Measurements from ENCODE around the gene LHX4. TPM values are rescaled to one million over a fixed set of nuclear protein-coding genes. Genes with fewer than 3 reads are reported as not detected.

Gene LHX4
- total RNA-seq, 1 donor from 2014 or later = not detected

- intact Hi-C loops (cut with micrococcal nuclease) = no loop called here
Observed at GRCh38 chr1:180290265-180291001, 60.4 kb downstream of the LHX4 start.

GRCh38 chr1:180291004-180291403 is 60.9 kb downstream of the LHX4 start:
- intact Hi-C loops (cut with micrococcal nuclease) = no loop called here

- intact Hi-C loops (cut with micrococcal nuclease) = no loop called here
Observed at GRCh38 chr1:180294711-180295110, 64.6 kb downstream of the LHX4 start.

DNA sequence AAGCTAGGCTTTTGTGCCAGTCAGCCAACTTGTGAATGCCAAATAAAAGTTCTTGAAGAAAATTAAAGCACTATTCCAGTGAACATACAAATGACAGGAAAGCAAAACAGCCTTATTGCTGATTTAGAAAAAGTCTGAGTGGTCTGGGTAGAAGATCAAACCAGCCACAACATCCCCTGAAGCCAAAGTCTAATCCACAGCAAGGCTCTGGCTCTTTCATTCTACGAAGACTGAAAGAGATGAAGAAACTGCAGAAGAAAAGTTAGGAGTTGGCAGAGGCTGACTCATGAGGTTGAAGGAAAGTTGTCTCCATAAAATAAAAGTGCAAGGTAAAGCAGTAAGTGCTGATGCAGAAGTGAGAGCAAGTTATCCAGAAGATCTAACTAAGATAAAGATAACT is 65.9 kb downstream of the LHX4 start:
- intact Hi-C loops (cut with micrococcal nuclease) = no loop called here

DNA sequence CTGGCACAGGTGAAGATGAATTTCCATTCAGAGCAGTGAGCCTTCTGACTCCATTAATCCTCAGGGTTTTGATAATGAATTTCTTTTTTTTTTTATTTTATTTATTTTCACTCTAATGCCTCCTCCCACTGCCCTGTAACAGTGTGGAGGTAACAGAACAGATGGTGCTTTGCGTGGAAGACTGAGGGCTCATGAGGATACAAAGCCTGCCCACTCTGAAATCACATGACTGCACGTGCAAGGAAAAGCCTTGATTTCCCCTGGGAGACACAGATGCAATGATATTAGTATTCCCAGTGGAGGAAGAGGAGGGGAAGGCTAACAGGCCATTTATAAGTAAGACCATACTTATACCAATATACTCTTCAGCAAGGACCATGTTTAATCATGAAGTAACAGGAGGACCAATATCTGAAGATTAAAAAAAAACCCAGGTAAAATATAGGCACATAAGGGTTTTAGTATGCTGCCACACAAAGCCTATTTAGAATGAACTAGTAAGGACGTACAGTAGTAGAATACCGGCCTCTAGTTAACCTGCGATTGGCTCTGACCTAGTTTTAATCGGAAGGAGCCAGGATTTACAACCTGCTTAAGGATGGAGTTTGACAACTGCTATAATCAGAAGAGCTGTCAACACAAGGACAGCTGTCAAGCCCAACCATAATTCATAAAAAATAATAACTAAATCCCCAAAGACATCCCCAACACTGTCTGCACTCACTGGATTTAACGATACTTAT is 69.6 kb downstream of the LHX4 start:
- intact Hi-C loops (cut with micrococcal nuclease) = no loop called here

- intact Hi-C loops (cut with micrococcal nuclease) = no loop called here
Observed at GRCh38 chr1:180301135-180301742, 71.2 kb downstream of the LHX4 start.

DNA sequence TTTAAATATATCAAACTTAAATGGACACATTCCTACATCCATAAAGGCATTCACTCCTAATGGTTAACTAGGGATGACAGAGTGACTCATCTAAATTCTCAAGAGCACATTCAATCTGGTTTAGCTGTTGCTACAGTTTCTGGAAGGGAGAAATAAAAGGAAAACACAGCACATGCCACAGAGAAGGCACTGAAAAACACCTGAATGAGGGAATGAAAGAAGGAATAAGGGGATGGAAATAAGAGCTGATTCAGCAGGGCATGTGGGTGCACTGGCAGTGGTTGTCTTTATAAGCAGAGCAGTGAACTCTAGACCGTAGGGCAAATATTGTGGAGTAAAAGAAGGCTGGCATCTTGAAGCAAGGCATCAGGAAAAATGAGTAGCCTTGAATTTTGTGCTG is 79.3 kb downstream of the LHX4 start:
- intact Hi-C loops (cut with micrococcal nuclease) = no loop called here

DNA sequence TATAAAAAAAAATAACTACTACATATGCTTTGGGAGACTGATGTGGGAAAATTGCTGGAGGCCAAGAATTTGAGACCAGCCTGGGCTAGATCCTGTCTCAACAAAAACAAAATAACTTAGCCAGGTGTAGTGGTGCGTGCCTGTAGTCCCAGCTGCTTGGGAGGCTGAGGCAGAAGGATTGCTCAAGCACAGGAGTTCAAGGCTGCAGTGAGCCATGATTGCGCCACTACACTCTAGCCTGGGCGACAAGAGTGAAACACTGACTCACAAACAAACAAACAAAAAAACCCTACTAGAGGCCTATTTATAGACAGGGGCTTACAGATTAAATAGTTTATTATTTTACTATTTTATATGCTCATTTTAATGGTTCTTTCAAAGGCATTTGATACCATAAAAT is 80.0 kb downstream of the LHX4 start:
- intact Hi-C loops (cut with micrococcal nuclease) = no loop called here

- intact Hi-C loops (cut with micrococcal nuclease) = no loop called here
Observed at GRCh38 chr1:180311011-180311730, 81.1 kb downstream of the LHX4 start.

DNA sequence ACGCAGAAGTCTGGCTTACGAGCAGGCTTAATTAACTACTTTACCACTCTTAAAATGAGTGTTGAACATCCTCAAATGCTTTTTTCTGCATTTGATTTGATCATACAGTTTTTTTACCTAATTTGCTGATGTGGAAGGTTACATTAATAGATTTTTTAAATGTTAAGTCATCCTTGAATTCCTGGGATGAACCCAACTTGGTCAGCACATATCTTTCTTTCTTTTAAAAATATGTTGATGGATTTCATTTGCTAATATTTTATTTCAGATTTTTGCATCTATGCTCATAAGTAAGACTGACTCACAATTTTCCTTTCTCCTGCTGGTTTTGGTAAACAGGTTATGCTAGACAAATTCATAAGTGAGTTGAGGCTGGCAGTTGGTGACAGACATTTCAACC is 82.9 kb downstream of the LHX4 start:
- intact Hi-C loops (cut with micrococcal nuclease) = no loop called here

- intact Hi-C loops (cut with micrococcal nuclease) = no loop called here
Observed at GRCh38 chr1:180327089-180327488, 97.0 kb downstream of the LHX4 start.

Other genes starting within 250 kb of the LHX4 start
- gene QSOX1, start 75.4 kb upstream of the LHX4 start, total RNA-seq = 28.2 and 28.6 TPM in 2 replicates

All from T-helper 2 cell treated with Interferon-gamma antibody and Interleukin-4, amounts not matched to agents 100 ng/mL and 5 ng/mL, for 36 hours (primary cell).